WERI-Rb-1 (cell line): ENCODE data around the gene CCNB2.

Experiments
- DNase-seq: peaks from one replicate; pipeline ENCODE4 v3.0.0-alpha.2; 2020
- H3K27ac ChIP-seq: fragments of 250-450 bp; sonication (Bioruptor Pico); 2 replicates; pipeline ENCODE4 v1.5.1; 2020; ENCODE audit warnings: mild to moderate bottlenecking, moderate library complexity
- H3K27me3 ChIP-seq: fragments of 250-450 bp; sonication (Bioruptor Pico); 2 replicates; pipeline ENCODE4 v1.5.1; 2021; ENCODE audit warnings: mild to moderate bottlenecking, low read depth, moderate library complexity; ENCODE audit not compliant: insufficient read depth, severe bottlenecking
- H3K36me3 ChIP-seq: fragments of 250-450 bp; sonication (Bioruptor Pico); 2 replicates; pipeline ENCODE4 v1.5.1; 2020; ENCODE audit warnings: mild to moderate bottlenecking, moderate library complexity
- H3K4me3 ChIP-seq: 2 replicates; pipeline ENCODE4 v1.5.1; 2011; ENCODE audit warnings: low read depth, mild to moderate bottlenecking, control low read depth, low read length
- H3K9me3 ChIP-seq: fragments of 250-450 bp; sonication (Bioruptor Pico); 2 replicates; pipeline ENCODE4 v1.5.1; 2021; ENCODE audit warnings: mild to moderate bottlenecking, moderate library complexity; ENCODE audit not compliant: severe bottlenecking
- TF ChIP-seq, protein P1 (sequence below): IDR thresholded peaks from 2 replicates; pipeline ENCODE4 v1.5.1; 2011; ENCODE audit warnings: low read depth, mild to moderate bottlenecking, control low read depth, inconsistent platforms, low read length

CCNB2 gene

DNA sequence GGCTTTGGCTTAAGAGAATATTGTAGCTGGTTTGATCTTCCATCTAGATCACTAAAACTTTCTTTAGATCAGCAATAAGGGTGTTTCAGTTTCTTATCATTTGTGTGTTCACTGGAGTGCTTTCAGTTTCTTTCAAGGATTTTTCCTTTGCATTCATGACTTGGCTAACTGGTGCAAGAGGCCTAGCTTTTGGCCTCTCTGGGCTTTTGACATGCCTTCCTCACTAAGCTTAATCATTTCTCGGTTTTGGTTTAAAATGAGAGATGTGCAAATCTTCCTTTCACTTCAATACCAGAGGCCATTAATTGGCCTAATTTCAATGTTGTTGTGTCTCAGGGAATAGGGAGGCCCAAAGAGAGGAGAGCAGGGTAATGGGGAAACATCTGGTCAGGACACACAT, 30.3 kb upstream of the CCNB2 start:
- no peak overlapping the region for H3K27ac ChIP-seq
- TF ChIP-seq, protein P1, sequence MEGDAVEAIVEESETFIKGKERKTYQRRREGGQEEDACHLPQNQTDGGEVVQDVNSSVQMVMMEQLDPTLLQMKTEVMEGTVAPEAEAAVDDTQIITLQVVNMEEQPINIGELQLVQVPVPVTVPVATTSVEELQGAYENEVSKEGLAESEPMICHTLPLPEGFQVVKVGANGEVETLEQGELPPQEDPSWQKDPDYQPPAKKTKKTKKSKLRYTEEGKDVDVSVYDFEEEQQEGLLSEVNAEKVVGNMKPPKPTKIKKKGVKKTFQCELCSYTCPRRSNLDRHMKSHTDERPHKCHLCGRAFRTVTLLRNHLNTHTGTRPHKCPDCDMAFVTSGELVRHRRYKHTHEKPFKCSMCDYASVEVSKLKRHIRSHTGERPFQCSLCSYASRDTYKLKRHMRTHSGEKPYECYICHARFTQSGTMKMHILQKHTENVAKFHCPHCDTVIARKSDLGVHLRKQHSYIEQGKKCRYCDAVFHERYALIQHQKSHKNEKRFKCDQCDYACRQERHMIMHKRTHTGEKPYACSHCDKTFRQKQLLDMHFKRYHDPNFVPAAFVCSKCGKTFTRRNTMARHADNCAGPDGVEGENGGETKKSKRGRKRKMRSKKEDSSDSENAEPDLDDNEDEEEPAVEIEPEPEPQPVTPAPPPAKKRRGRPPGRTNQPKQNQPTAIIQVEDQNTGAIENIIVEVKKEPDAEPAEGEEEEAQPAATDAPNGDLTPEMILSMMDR: no peak
- no peak for DNase-seq
- no peaks in the 10 kb centered on the region for H3K9me3 ChIP-seq
- peaks cover 26% of the 10 kb centered on the region for H3K36me3 ChIP-seq
- H3K4me3 ChIP-seq: no peak overlapping the region
- H3K27me3 ChIP-seq: no peaks in the 10 kb centered on the region

DNA sequence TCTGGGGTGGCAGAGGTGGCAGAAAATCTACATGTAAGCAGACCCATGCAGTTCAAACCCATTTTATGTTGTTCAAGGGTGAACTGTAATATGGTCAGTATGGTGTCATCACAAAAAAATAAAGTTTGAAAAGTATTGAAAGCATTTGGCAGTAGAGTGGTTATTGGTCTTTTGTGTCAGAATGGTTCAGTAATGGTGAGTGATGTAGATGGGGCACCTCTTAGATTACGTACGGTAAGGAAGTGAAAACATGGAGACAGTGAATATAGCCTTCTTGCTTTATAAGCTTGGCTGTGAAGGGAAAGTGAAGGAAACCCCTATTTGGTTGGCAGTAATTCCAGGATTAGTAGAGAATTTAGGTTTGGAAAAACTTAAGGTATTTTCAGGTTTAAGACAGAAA, 17.2 kb upstream of the CCNB2 start:
- no peaks in the 10 kb centered on the region for H3K27me3 ChIP-seq
- no peaks in the 10 kb centered on the region for H3K9me3 ChIP-seq
- no peak for DNase-seq
- TF ChIP-seq, protein P1: no peak
- H3K27ac ChIP-seq: no peak overlapping the region
- peaks cover 51% of the 10 kb centered on the region for H3K36me3 ChIP-seq
- H3K4me3 ChIP-seq: no peak overlapping the region

DNA sequence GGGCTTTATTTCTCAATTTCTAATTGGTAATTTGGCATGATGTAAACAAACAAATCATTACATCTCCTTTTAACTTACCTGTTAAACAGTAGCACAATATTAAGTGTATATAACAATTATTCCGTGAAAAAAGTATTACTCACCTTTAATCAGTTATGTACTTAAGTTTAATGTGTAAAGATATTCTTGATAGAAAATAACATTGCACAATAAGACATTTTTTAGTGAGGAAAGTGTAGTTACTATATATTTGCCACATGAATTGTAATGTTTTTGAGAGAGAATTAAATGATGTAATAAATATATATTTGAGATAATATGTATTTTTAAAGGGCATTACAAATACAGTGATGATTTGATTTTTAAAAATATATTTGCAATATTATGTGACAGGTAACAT, 10.9 kb upstream of the CCNB2 start:
- no peaks in the 10 kb centered on the region for H3K9me3 ChIP-seq
- H3K36me3 ChIP-seq: peaks cover 53% of the 10 kb centered on the region
- TF ChIP-seq, protein P1: no peak

DNA sequence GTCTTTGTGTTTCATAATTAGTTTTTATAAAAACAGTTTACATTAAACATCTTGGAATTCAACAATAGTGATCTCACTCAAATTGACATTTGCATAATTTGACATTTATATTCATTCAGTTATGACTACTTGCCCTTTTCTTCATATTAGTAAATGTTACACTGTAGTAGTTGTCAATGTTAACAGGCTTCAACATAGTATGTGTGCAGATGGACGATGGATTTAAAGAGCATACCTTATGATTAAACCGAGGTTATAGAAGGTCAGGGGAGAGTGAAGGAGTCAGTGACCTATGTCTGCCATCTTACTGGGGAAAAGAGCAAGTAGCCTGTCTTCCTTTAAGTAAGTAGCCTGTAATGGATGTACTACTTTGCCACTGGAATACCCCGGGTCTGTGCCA, 8.5 kb upstream of the CCNB2 start:
- no peaks in the 10 kb centered on the region for H3K27me3 ChIP-seq
- TF ChIP-seq, protein P1: no peak
- H3K36me3 ChIP-seq: peaks cover 36% of the 10 kb centered on the region
- no peak for DNase-seq
- H3K4me3 ChIP-seq: no peak overlapping the region
- H3K9me3 ChIP-seq: no peaks in the 10 kb centered on the region
- no peak overlapping the region for H3K27ac ChIP-seq

More for the DNA sequence above, 10.9 kb upstream of the CCNB2 start:
- Histone ChIP-seq H3K27ac (no peak overlapping the region), H3K27me3 (no peaks in the 10 kb centered on the region), H3K4me3 (no peak overlapping the region)
- DNase-seq: no peak

DNA sequence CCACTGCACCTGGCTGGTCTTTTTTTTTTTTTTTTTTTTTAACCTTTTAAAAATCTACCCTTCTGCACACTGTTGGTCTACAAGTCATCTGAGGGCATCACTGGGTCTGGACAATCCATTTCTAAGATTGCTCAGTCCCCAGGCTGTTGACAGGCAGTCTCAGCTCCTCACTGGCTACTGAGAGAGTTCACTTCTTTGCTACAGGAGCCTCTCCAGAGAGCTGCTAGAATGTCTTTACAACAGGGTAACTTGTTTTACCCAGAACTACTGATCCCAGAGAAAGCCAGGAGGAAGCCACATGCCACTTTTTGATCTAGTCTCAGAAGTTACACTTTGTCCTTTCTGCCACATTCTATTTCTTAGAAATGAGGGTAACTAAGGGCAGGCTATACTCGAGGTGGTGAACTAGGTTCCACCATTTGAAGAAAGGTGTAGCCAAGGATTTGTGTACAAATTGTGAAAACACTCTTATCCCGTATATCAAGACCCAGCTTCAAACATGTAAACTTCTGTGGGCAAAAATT, 5.7 kb upstream of the CCNB2 start:
- Histone ChIP-seq H3K9me3 (no peaks in the 10 kb centered on the region), H3K4me3 (no peak overlapping the region), H3K36me3 (peaks cover 24% of the 10 kb centered on the region), H3K27ac (no peak overlapping the region), H3K27me3 (no peaks in the 10 kb centered on the region)
- no peak for DNase-seq
- TF ChIP-seq, protein P1: no peak

DNA sequence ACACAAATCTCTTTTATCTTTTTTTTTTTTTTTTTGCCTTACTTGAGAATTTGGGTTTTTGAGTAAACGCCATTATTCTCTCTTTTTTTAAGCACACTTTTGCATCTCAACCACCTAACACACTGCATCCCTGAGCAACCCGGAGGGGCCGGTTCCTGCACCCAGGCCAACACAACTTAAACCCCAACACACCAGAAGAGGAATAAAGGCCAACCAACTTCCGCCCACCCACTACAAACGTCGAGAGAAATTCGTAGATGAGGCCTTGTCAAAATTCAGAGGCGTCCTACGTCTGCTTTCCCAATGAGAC, 389 bp upstream of the CCNB2 start:
- Histone ChIP-seq H3K36me3 (peaks cover 30% of the 10 kb centered on the region), H3K9me3 (no peaks in the 10 kb centered on the region), H3K4me3 (peak overlapping the region; percentile 92), H3K27me3 (no peaks in the 10 kb centered on the region), H3K27ac (peak overlapping the region; percentile 96)
- TF ChIP-seq, protein P1: no peak
- DNase-seq: no peak
